HepG2 (cell line): ENCODE measurements around the gene SIX3. TPM values are rescaled to one million over a fixed set of nuclear protein-coding genes. Genes with fewer than 3 reads are reported as not detected.

Experiments used
- ATAC-seq: fragments of 200-7000 bp; cut with Tn5 transposase; 3 replicates; pipeline ENCODE4 v1.9.1; 2020; ENCODE audit warnings: mild to moderate bottlenecking, moderate library complexity
- BruUV-seq: library from RNA; stranded (reverse); fragments of 400-500 nt; replicated peaks from 2 replicates; lab custom pipeline; 2021; lab: Mats Ljungman, UMichigan
- CTCF ChIA-PET: fragments of 300-600 bp; formaldehyde crosslinking; extraction: SDS; loops from one replicate; lab custom pipeline; 2021; ENCODE audit warnings: low total read pairs, inconsistent platforms, low intra/inter-chr PET ratio; lab: Yijun Ruan, JAX
- POLR2A ChIA-PET: fragments of 350-600 bp; sonication (Branson Sonifier 250); formaldehyde crosslinking; loops from one replicate; lab custom pipeline; 2020; ENCODE audit warnings: antibody characterized with exemption, inconsistent platforms; lab: Yijun Ruan, JAX
- DNase-seq: peaks from one replicate; pipeline ENCODE4 v3.0.0-alpha.2; 2015; ENCODE audit warnings: low spot score
- FAIRE-seq: peaks from 3 replicates; lab custom pipeline; 2011; peaks lifted over from hg19 to GRCh38; lab: Jason Lieb, UNC
- H2AFZ ChIP-seq: one replicate; pipeline ENCODE4 v1.6.1; 2011; ENCODE audit warnings: low read length, inconsistent platforms
- H3K27ac ChIP-seq: fragments of 300-600 bp; 3 replicates; pipeline ENCODE4 v1.8.0; 2011; ENCODE audit warnings: mixed run types, mild to moderate bottlenecking, mixed read lengths, low read length, inconsistent platforms; ENCODE audit not compliant: insufficient read depth; ENCODE audit errors: extremely low read length
- H3K27me3 ChIP-seq, 2 experiments: fragments of 200-600 bp in 1 of 2; 2 replicates in 1 of 2; 3 replicates in 1 of 2; pipeline versions ENCODE4 v1.6.0 to v1.8.0; 2011; ENCODE audit warnings: low read length in 2 of 2, mild to moderate bottlenecking in 2 of 2, moderate library complexity in 2 of 2, inconsistent platforms in 1 of 2; ENCODE audit not compliant: insufficient read depth in 2 of 2, control insufficient read depth in 1 of 2
- H3K36me3 ChIP-seq, 2 experiments: fragments of 200-600 bp in 1 of 2; replicated peaks in 1 of 2; 2 replicates in 1 of 2; 3 replicates in 1 of 2; pipeline versions ENCODE4 v1.5.1 to v1.8.0; 2011; ENCODE audit warnings: low read length in 2 of 2, inconsistent platforms in 1 of 2; ENCODE audit not compliant: insufficient read depth in 2 of 2, control insufficient read depth in 1 of 2
- H3K4me1 ChIP-seq: 2 replicates; pipeline ENCODE4 v1.5.1; 2012; ENCODE audit warnings: low read length, inconsistent platforms; ENCODE audit not compliant: insufficient read depth
- H3K4me2 ChIP-seq: 2 replicates; pipeline ENCODE4 v1.6.0; 2011; ENCODE audit warnings: low read depth, low read length, inconsistent platforms
- H3K4me3 ChIP-seq, 3 experiments: fragments of 200-600 bp in 1 of 3; sonication (generic), shearing (Covaris generic) in 1 of 3; replicated peaks in 1 of 3; 2 replicates each; pipeline ENCODE4 v1.5.1; 2011 to 2016; ENCODE audit warnings: low read length in 3 of 3, inconsistent platforms in 2 of 3, low read depth in 2 of 3, mild to moderate bottlenecking in 2 of 3, control low read depth in 1 of 3, mixed read lengths in 1 of 3; ENCODE audit not compliant: insufficient read depth in 1 of 3
- H3K79me2 ChIP-seq: one replicate; pipeline ENCODE4 v1.6.1; 2011; ENCODE audit warnings: low read length, inconsistent platforms; ENCODE audit not compliant: insufficient read depth
- H3K9ac ChIP-seq: 2 replicates; pipeline ENCODE4 v1.6.0; 2011; ENCODE audit warnings: mild to moderate bottlenecking, low read depth, low read length, inconsistent platforms; ENCODE audit not compliant: insufficient read depth
- H3K9me3 ChIP-seq: 2 replicates; pipeline ENCODE4 v1.5.1; 2012; ENCODE audit warnings: mild to moderate bottlenecking, low read length
- H4K20me1 ChIP-seq: 2 replicates; pipeline ENCODE4 v1.6.0; 2011; ENCODE audit warnings: inconsistent platforms, mild to moderate bottlenecking, low read length, moderate library complexity; ENCODE audit not compliant: insufficient read depth
- ARID4A ChIP-seq: sonication (generic); formaldehyde crosslinking; IDR thresholded peaks from 2 replicates; pipeline ENCODE4 v1.5.0; 2020; ENCODE audit warnings: mild to moderate bottlenecking, missing genetic modification reagents, borderline replicate concordance
- CBX2 ChIP-seq, 2 experiments: fragments of 200-600 bp in 1 of 2; sonication (generic); formaldehyde crosslinking in 1 of 2; IDR thresholded peaks; 2 replicates each; pipeline versions ENCODE4 v1.7.0 to v1.8.1; 2018 to 2022; ENCODE audit warnings: low read depth in 2 of 2, low read length in 1 of 2, mild to moderate bottlenecking in 1 of 2, missing genetic modification reagents in 1 of 2
- HNRNPK ChIP-seq: fragments of 200-400 bp; formaldehyde crosslinking; IDR thresholded peaks from 2 replicates; pipeline ENCODE4 v1.6.1; 2018; ENCODE audit warnings: low read length, low read depth, moderate library complexity, mild to moderate bottlenecking; ENCODE audit not compliant: poor library complexity, severe bottlenecking
- HOMEZ ChIP-seq: IDR thresholded peaks from 2 replicates; pipeline ENCODE4 v1.6.1; 2016; ENCODE audit warnings: low read depth
- MATR3 ChIP-seq: sonication (generic); formaldehyde crosslinking; IDR thresholded peaks from 2 replicates; pipeline ENCODE4 v1.4.0; 2020; ENCODE audit warnings: missing genetic modification reagents
- MEIS2 ChIP-seq: sonication (generic); formaldehyde crosslinking; IDR thresholded peaks from 2 replicates; pipeline ENCODE4 v1.9.0; 2021; ENCODE audit warnings: mild to moderate bottlenecking, missing genetic modification reagents
- WGBS: methylation state at CpG from one replicate; pipeline ENCODE4 v1.1.6; 2017; ENCODE audit warnings: low lambda C conversion rate; 5-methylcytosine and 5-hydroxymethylcytosine counted together
- in situ Hi-C: cut with HindIII; loops from 2 replicates; pipeline ENCODE4 v1.10.0; 2017; ENCODE audit warnings: low pct_unique_long_range_greater_than_20kb; ENCODE audit not compliant: extremely low pct_ligation_motif_present
- intact Hi-C: fragments of 100-400 bp; cut with micrococcal nuclease; formaldehyde crosslinking; loops from one replicate; pipeline ENCODE4 v1.10.0; 2022; ENCODE audit not compliant: unreplicated experiment
- polyA plus RNA-seq, 8 experiments: library from polyadenylated mRNA; depleted of rRNA in 3 of 8; stranded (reverse) in 7 of 8; unstranded in 1 of 8; fragments of >200 nt; fragmentation: Illumina TruSeq in 4 of 8; extraction: Trizol in 4 of 8; gene quantifications; 2 replicates each; pipeline versions ENCODE4 v1.2.1 to v1.2.3, GENCODE V29; 2011 to 2016; ENCODE audit warnings: low read depth in 4 of 8, missing spikeins in 1 of 8, mixed read lengths in 1 of 8; ENCODE audit not compliant: insufficient read depth in 1 of 8
- total RNA-seq, 5 experiments: library from RNA; depleted of rRNA; stranded (reverse); fragments of >200 nt; fragmentation: Illumina TruSeq; extraction: Trizol; gene quantifications; 2 replicates each; pipeline ENCODE4 v1.2.3, GENCODE V29; 2016; ENCODE audit warnings: low read depth in 1 of 5

Gene SIX3
- total and polyA plus RNA-seq, 2 of the 13 experiments (the other 11 are each of a cell fraction or from before 2014, with no cell fraction given) = not detected

- TF ChIP-seq ARID4A (no peak), HNRNPK (peak; percentile 55), MEIS2 (CRISPR knock-in tag) (no peak), MATR3 (CRISPR knock-in tag) (no peak)
Measured at GRCh38 chr2:44944102-44944951, 2.8 kb downstream of the SIX3 start (continued).

DNA sequence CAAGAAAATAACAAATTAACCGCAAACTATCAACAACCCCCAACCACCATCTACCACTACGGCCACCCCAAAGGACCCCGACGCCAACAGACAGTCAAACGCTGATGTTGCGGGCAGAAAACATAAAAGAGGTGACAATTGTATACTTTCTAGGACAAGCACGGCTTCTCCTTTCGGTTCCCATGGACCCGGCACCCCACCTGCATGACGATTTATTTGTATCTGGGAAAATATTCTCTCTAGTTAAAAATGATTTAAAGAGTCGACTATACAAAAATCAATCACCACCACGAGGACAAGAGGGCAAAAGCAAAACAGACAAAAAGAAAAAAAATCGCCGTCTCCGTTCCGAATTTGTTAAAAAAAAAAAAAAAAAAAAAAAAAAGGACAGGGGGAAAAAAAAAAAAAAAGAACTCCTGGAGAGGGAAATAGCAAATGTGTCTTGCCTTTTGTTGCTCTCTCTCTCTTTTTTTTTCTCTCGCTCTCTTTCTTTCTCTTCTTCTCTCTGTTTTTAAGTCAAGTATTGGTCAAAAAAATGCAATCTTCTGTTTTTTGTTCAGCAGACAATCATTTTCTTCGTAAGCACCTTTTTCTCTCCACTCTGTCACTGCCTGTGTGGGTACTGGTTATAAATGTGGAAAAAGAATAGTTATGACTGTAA lies 3.6 kb downstream of the SIX3 start:
- H3K4me1 ChIP-seq = no peaks in the 10 kb centered on the region
- no peaks in the 10 kb centered on the region; the same call in 1 of the 2 replicates for H4K20me1 ChIP-seq
- H3K27me3 ChIP-seq = peaks cover 16 to 92% of the 10 kb centered on the region in 2 experiments
- WGBS = 37% methylated on average over 18 of the region's 18 CpGs
- FAIRE-seq (no peak), ATAC-seq (no peak), DNase-seq (no peak)
- no peak overlapping the region for H2AFZ ChIP-seq
- peak; percentile 70; the same call in 1 of the 2 replicates for TF ChIP-seq CBX2 (IDR thresholded peaks at IDR 0.05; ENCODE audit: low read depth, low read length)
- no peak for TF ChIP-seq CBX2 (CRISPR knock-in tag; IDR thresholded peaks at IDR 0.05; ENCODE audit: low read depth)
- no peak for TF ChIP-seq HOMEZ (CRISPR knock-in tag)
- in situ Hi-C loops = loop anchor here (10.0 kb wide), 1 partner anchor 550 kb away; no protein-coding TSS in a partner anchor
- no peak overlapping the region for H3K27ac ChIP-seq
- H3K36me3 ChIP-seq = no peaks in the 10 kb centered on the region
- CTCF ChIA-PET = no interaction called here
- H3K4me2 ChIP-seq = no peak overlapping the region
- H3K9ac ChIP-seq = no peak overlapping the region
- intact Hi-C loops = no loop called here
- no TSS peak for BruUV-seq
- no peak overlapping the region for H3K4me3 ChIP-seq
- H3K79me2 ChIP-seq = no peaks in the 10 kb centered on the region
- POLR2A ChIA-PET = no interaction called here
- H3K9me3 ChIP-seq = no peaks in the 10 kb centered on the region
